ENCODE results near the gene LYPD8. TPM values are rescaled to one million over a fixed set of nuclear protein-coding genes. Genes with fewer than 3 reads are reported as not detected.

The LYPD8 gene
- total and polyA plus RNA-seq, 2 donors (not counting 3 experiments of a cell fraction or from before 2014, with no cell fraction given), result not detected

DNA sequence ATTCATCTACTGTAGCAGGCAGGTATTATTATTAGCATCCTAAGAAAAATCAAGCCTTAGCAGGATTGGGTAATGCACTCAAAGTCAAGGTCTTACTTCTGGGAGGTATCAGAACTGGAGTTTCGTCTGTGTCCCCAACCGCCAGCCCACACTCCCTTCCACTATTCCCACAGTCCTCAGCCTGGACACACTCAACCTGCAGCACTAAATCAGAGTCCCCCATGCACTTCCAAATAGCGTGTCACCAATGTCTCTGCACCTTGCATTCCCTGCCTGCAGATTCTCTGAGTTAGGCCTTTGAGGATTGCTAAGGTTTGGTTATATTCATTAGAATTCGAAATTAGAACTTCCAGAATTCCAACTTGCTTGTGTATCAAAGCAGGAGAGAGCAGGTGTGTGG lies 3.9 kb downstream of the LYPD8 start:
- Histone ChIP-seq H3K9me1 (replicated peaks; ENCODE audit: control insufficient read depth, extremely low read depth, insufficient read depth, low read length) (no peaks in the 10 kb centered on the region), H3K27ac (ENCODE audit: insufficient read depth, low read depth, low read length) (no peak overlapping the region), H3K36me3 (ENCODE audit: control insufficient read depth in 2 of 2, extremely low read depth in 1 of 2, insufficient read depth in 2 of 2, low read length in 2 of 2) (no peaks in the 10 kb centered on the region), H3K4me3 (replicated peaks in 1 of 3; ENCODE audit: insufficient read depth in 1 of 3, low read depth in 1 of 3, low read length in 3 of 3) (no peak overlapping the region), H3K4me2 (ENCODE audit: insufficient read depth, low read length) (no peak overlapping the region), H3K9me3 (replicated peaks; ENCODE audit: control insufficient read depth, insufficient read depth, low read length) (no peaks in the 10 kb centered on the region), H2AFZ (ENCODE audit: low read depth, low read length) (no peak overlapping the region), H3K9ac (replicated peaks; ENCODE audit: extremely low read depth, insufficient read depth, low read length) (no peak overlapping the region), H3K4me1 (ENCODE audit: control insufficient read depth, extremely low read depth, insufficient read depth, low read length) (no peaks in the 10 kb centered on the region), H3K27me3 (ENCODE audit: control insufficient read depth in 2 of 2, insufficient read depth in 2 of 2, low read length in 2 of 2) (no peaks in the 10 kb centered on the region), H3K79me2 (ENCODE audit: control insufficient read depth, insufficient read depth, low read length) (no peaks in the 10 kb centered on the region), H4K20me1 (replicated peaks; ENCODE audit: control insufficient read depth, extremely low read depth, insufficient read depth, low read length) (no peaks in the 10 kb centered on the region)
- dilution Hi-C loops (cut with MboI; ENCODE audit: extremely low pct_ligation_motif_present, low sequenced_read_pairs) (no loop called here), intact Hi-C loops (cut with micrococcal nuclease) (no loop called here)
- CTCF ChIA-PET, result no interaction called here
- TF ChIP-seq MYC (IDR thresholded peaks at IDR 0.05; ENCODE audit: low read depth, low read length) (no peak), JUN (IDR thresholded peaks at IDR 0.05; ENCODE audit: borderline replicate concordance, insufficient read depth, insufficient read length, low read depth) (no peak), EZH2 (IDR thresholded peaks at IDR 0.05; ENCODE audit: borderline replicate concordance, low read depth, low read length, severe bottlenecking) (no peak), FOS (IDR thresholded peaks at IDR 0.05; ENCODE audit: borderline replicate concordance, insufficient read depth, low read length) (no peak), POLR2A (IDR thresholded peaks at IDR 0.05; ENCODE audit: low read depth, low read length) (no peak), GATA2 (IDR thresholded peaks at IDR 0.05; ENCODE audit: insufficient read depth, insufficient read length, low read depth, low read length) (no peak), POLR2AphosphoS5 (IDR thresholded peaks at IDR 0.05; ENCODE audit: insufficient read depth, low read depth, low read length) (no peak)
- TF ChIP-seq, protein P1, sequence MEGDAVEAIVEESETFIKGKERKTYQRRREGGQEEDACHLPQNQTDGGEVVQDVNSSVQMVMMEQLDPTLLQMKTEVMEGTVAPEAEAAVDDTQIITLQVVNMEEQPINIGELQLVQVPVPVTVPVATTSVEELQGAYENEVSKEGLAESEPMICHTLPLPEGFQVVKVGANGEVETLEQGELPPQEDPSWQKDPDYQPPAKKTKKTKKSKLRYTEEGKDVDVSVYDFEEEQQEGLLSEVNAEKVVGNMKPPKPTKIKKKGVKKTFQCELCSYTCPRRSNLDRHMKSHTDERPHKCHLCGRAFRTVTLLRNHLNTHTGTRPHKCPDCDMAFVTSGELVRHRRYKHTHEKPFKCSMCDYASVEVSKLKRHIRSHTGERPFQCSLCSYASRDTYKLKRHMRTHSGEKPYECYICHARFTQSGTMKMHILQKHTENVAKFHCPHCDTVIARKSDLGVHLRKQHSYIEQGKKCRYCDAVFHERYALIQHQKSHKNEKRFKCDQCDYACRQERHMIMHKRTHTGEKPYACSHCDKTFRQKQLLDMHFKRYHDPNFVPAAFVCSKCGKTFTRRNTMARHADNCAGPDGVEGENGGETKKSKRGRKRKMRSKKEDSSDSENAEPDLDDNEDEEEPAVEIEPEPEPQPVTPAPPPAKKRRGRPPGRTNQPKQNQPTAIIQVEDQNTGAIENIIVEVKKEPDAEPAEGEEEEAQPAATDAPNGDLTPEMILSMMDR (IDR thresholded peaks at IDR 0.05; ENCODE audit: extremely low read depth in 1 of 2, insufficient read depth in 1 of 2, low read depth in 1 of 2, low read length in 2 of 2), result no peak
- TF ChIP-seq, protein P2, sequence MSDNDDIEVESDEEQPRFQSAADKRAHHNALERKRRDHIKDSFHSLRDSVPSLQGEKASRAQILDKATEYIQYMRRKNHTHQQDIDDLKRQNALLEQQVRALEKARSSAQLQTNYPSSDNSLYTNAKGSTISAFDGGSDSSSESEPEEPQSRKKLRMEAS (IDR thresholded peaks at IDR 0.05; ENCODE audit: insufficient read depth, insufficient read length), result no peak
- POLR2A ChIA-PET, result no interaction called here
- no TSS peak for BruUV-seq (replicated peaks)
- no peak for FAIRE-seq
- no peak for DNase-seq (ENCODE audit: low read depth, low spot score)

All from endothelial cell of umbilical vein (primary cell).